IMR-90 (cell line): ENCODE results near the gene MS4A4E.
"Not testable (repeated sequence)": the region's sequence is repeated elsewhere in the genome, so short reads cannot be mapped to it uniquely, and the experiment has no call there.

ENCODE experiments used
- CHD1 ChIP-seq: IDR thresholded peaks from 2 replicates; pipeline ENCODE4 v1.6.1; 2012; ENCODE audit warnings: low read depth, low read length, improper control_type of control experiment
- CTCF ChIP-seq: conservative IDR thresholded peaks from 2 replicates; pipeline ENCODE4 v1.5.1; 2012; ENCODE audit warnings: mild to moderate bottlenecking, low read depth, low read length, improper control_type of control experiment
- ELK1 ChIP-seq: fragments of 150-350 bp; IDR thresholded peaks from 2 replicates; pipeline ENCODE4 v1.6.1; 2016; ENCODE audit warnings: low read depth, mild to moderate bottlenecking, low read length, moderate library complexity, borderline replicate concordance
- FOS ChIP-seq: fragments of 150-350 bp; IDR thresholded peaks from 2 replicates; pipeline ENCODE4 v1.6.1; 2016; ENCODE audit warnings: low read depth, low read length
- MXI1 ChIP-seq: IDR thresholded peaks from 2 replicates; pipeline ENCODE4 v1.6.1; 2012; ENCODE audit warnings: low read depth, mild to moderate bottlenecking, low read length, moderate library complexity, borderline replicate concordance
- POLR2A ChIP-seq: IDR thresholded peaks from 2 replicates; pipeline ENCODE4 v1.6.1; 2012; ENCODE audit warnings: mild to moderate bottlenecking, low read depth, low read length
- RAD21 ChIP-seq: IDR thresholded peaks from 2 replicates; pipeline ENCODE4 v1.6.1; 2012; ENCODE audit warnings: low read length, improper control_type of control experiment
- RFX5 ChIP-seq: IDR thresholded peaks from 2 replicates; pipeline ENCODE4 v1.8.0; 2012; ENCODE audit warnings: low read depth, mild to moderate bottlenecking, low read length, moderate library complexity
- USF2 ChIP-seq: fragments of 150-350 bp; IDR thresholded peaks from 2 replicates; pipeline ENCODE4 v1.6.1; 2017; ENCODE audit warnings: mild to moderate bottlenecking, antibody characterized with exemption, low read length, low read depth

- TF ChIP-seq POLR2A, CTCF, ELK1, FOS, RAD21, CHD1, RFX5, USF2, MXI1: not testable (repeated sequence)
These were observed 90.2 kb downstream of the MS4A4E start for GRCh38 chr11:60152727-60153126.
